GM23338 (cell line): Measurements from ENCODE around the gene ITGB6.

ENCODE experiments used
- CREB1 ChIP-seq: fragments of 250-450 bp; sonication (Bioruptor Pico); IDR thresholded peaks from 2 replicates; pipeline ENCODE4 v1.5.0; 2020; ENCODE audit warnings: low read depth, mild to moderate bottlenecking, moderate library complexity
- CTCF ChIP-seq, 2 experiments: fragments of 200-600 bp in 1 of 2; sonication (generic) in 1 of 2; conservative IDR thresholded peaks; 2 replicates each; pipeline versions ENCODE4 v1.5.1 to v1.6.1; 2016 to 2017; ENCODE audit warnings: antibody characterized with exemption in 2 of 2, low read depth in 2 of 2, mild to moderate bottlenecking in 2 of 2, moderate library complexity in 1 of 2
- EZH2 ChIP-seq: fragments of 200-600 bp; sonication (generic); IDR thresholded peaks from one replicate; pipeline ENCODE4 v1.8.0; 2017; ENCODE audit warnings: antibody characterized with exemption, mild to moderate bottlenecking, low read depth; ENCODE audit not compliant: unreplicated experiment
- EZH2phosphoT487 ChIP-seq: fragments of 200-600 bp; sonication (generic); IDR thresholded peaks from one replicate; pipeline ENCODE4 v1.8.1; 2018; ENCODE audit warnings: antibody characterized with exemption; ENCODE audit not compliant: unreplicated experiment
- POLR2AphosphoS5 ChIP-seq: IDR thresholded peaks from 2 replicates; pipeline ENCODE4 v1.6.1; 2016; ENCODE audit warnings: antibody characterized with exemption, low read depth
- REST ChIP-seq: IDR thresholded peaks from one replicate; pipeline ENCODE4 v1.6.1; 2018; ENCODE audit warnings: antibody characterized with exemption; ENCODE audit not compliant: unreplicated experiment

GRCh38 chr2:160242893-160243564, 43.0 kb upstream of the ITGB6 start:
- TF ChIP-seq EZH2, result no peak
- TF ChIP-seq CTCF (conservative IDR thresholded peaks at IDR 0.05; ENCODE audit: low read depth in 2 of 2), result no peak
- no peak for TF ChIP-seq CREB1 (CRISPR knock-in tag)
- TF ChIP-seq POLR2AphosphoS5, result no peak
- TF ChIP-seq REST, result no peak
- TF ChIP-seq EZH2phosphoT487, result no peak
